GM20431 (cell line): ENCODE data around the gene CHTF8.

Experiments
- in situ Hi-C: fragments of 300-500 bp; cut with MseI, MboI; formaldehyde crosslinking; loops from one replicate; pipeline ENCODE4 v1.15.0; 2020; ENCODE audit warnings: low sequenced_read_pairs; ENCODE audit not compliant: unreplicated experiment

Gene CHTF8

GRCh38 chr16:69095193-69095592 is 37.2 kb downstream of the CHTF8 start:
- in situ Hi-C loops, result no loop called here

GRCh38 chr16:69094501-69094900 is 37.9 kb downstream of the CHTF8 start:
- in situ Hi-C loops, result no loop called here

GRCh38 chr16:69093974-69094373 is 38.4 kb downstream of the CHTF8 start:
- in situ Hi-C loops, result no loop called here

GRCh38 chr16:69089091-69089910 is 43.1 kb downstream of the CHTF8 start:
- in situ Hi-C loops, result no loop called here

- in situ Hi-C loops, result no loop called here
These were observed 43.7 kb downstream of the CHTF8 start for GRCh38 chr16:69088684-69089083.

GRCh38 chr16:69087161-69087581 is 45.2 kb downstream of the CHTF8 start:
- in situ Hi-C loops, result no loop called here

- in situ Hi-C loops, result no loop called here
These were observed 47.2 kb downstream of the CHTF8 start for GRCh38 chr16:69085032-69085695.

- in situ Hi-C loops, result no loop called here
These were observed 48.1 kb downstream of the CHTF8 start for GRCh38 chr16:69084289-69084688.

- in situ Hi-C loops, result no loop called here
These were observed 49.0 kb downstream of the CHTF8 start for GRCh38 chr16:69083306-69083941.

- in situ Hi-C loops, result no loop called here
These were observed 52.7 kb downstream of the CHTF8 start for GRCh38 chr16:69079697-69080096.

GRCh38 chr16:69078073-69078472 is 54.3 kb downstream of the CHTF8 start:
- in situ Hi-C loops, result no loop called here

GRCh38 chr16:69077251-69077650 is 55.1 kb downstream of the CHTF8 start:
- in situ Hi-C loops, result no loop called here

- in situ Hi-C loops, result no loop called here
These were observed 59.1 kb downstream of the CHTF8 start for GRCh38 chr16:69073181-69073702.

- in situ Hi-C loops, result no loop called here
These were observed 59.8 kb downstream of the CHTF8 start for GRCh38 chr16:69072640-69072974.

- in situ Hi-C loops, result no loop called here
These were observed 61.4 kb downstream of the CHTF8 start for GRCh38 chr16:69071036-69071435.

GRCh38 chr16:69069504-69069903 is 62.9 kb downstream of the CHTF8 start:
- in situ Hi-C loops, result no loop called here
